GM18909 (cell line): Measurements from ENCODE around the gene PRRG1.
"Not testable (repeated sequence)": the region's sequence is repeated elsewhere in the genome, so short reads cannot be mapped to it uniquely, and the experiment has no call there.

Experiments
- ATAC-seq: cut with Tn5 transposase; IDR thresholded peaks from one replicate; pipeline ENCODE4 v1.9.1; 2021; ENCODE audit warnings: mild to moderate bottlenecking; ENCODE audit not compliant: unreplicated experiment, poor library complexity

Gene PRRG1

DNA sequence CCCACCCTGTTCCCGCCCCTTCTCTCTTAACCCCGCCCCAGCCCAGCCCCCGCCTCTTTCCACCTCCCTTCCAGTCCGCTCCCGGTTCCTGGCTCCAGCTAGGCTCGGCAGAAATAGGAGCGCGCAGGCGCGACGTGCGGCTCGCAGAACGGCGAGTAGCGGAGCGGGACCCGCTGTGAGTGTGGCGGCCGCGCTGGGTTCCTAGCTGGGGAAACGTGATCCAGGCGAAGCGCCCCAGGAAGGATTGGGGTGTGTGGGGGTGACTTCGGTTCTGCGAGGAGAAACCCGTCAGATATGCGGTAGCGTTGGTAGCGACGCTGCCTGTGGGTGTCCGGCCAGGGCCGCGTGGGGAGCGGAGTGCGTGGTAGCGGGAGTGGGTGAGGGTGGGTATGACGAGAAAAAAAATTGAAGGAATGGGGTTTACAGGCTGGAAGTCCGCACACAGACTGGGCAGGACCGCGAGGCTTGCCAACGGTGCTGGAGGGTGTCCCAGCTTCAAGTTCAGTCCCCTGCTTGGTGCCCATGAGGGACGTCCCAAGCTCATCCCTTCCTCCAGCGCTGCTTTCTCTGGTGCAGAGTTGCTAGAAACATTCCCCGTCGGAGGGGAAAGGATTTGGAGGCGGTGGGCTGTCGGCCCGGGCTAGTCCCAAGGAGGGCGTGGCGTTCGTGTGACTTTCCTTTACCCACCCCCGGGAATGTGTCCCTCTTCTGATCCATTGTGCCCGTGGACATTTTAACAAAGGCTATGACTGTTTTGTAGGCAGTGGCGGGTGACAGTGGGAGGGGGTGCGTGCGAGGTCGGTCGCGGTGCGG is at the start of gene PRRG1:
Gene PRRG1, plus strand, starts transcription at position 144 of the 813 bp plus-strand sequence. CDS start 56,886 bp downstream, outside the sequence.
- ATAC-seq = no peak

DNA sequence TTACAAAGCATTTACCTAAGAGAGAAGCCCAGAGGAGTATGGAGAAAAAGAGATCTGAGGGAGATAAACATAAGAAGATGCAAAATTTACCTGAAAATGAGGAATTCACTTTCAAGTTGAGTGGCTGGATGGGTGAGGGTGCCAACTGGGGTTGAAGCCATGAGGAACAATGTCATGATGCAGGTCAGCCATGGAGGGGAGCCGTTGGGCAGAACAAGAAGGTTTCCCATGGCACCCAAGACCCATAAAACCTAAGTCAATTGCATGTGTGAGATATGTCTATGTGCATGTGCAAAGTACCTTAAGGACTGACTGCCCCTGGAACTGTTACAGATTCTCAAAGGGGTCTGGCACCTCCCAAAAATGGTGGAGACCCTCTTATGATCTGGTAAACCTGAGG is 46.6 kb upstream of the PRRG1 start:
- no peak for ATAC-seq

DNA sequence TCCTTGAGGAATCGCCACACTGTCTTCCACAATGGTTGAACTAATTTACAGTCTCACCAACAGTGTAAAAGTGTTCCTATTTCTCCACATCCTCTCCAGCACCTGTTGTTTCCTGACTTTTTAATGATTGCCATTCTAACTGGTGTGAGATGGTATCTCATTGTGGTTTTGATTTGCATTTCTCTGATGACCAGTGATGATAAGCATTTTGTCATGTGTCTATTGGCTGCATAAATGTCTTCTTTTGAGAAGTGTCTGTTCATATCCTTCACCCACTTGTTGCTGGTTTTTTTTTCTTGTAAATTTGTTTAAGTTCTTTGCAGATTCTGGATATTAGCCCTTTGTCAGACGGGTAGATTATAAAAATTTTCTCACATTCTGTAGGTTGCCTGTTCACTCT is 43.9 kb upstream of the PRRG1 start:
- not testable (repeated sequence) for ATAC-seq

GRCh38 chrX:37314531-37314930 is 34.6 kb upstream of the PRRG1 start:
- ATAC-seq = no peak

- ATAC-seq = no peak
These were observed 33.5 kb upstream of the PRRG1 start for GRCh38 chrX:37315511-37316248.

- ATAC-seq = no peak
These were observed 28.5 kb upstream of the PRRG1 start for GRCh38 chrX:37320541-37321203.

DNA sequence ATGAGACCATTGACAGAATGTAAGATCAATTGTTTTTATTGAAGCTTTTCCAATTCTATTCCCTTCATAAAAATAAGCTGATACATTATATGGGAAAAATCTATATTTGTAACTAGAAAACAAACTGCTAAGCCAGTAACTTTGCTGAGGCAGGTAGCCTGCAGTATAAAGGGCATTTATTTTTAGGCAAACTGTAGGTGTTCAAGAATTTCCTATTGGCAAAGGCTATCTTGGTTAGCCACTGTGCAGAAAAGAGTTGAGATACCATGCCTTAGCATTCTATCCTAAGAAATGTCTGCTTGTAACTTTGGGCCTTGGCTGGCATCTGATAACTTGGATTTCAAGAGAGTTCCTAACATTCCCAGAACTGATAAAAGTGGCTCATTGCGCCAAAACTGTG is 18.5 kb upstream of the PRRG1 start:
- no peak for ATAC-seq

GRCh38 chrX:37331546-37331945 is 17.6 kb upstream of the PRRG1 start:
- no peak for ATAC-seq

- no peak for ATAC-seq
These were observed 17.1 kb upstream of the PRRG1 start for GRCh38 chrX:37332055-37332454.

- no peak for ATAC-seq
These were observed 16.0 kb upstream of the PRRG1 start for GRCh38 chrX:37332987-37333658.

- no peak for ATAC-seq
These were observed 1.7 kb upstream of the PRRG1 start for GRCh38 chrX:37347420-37347819.

DNA sequence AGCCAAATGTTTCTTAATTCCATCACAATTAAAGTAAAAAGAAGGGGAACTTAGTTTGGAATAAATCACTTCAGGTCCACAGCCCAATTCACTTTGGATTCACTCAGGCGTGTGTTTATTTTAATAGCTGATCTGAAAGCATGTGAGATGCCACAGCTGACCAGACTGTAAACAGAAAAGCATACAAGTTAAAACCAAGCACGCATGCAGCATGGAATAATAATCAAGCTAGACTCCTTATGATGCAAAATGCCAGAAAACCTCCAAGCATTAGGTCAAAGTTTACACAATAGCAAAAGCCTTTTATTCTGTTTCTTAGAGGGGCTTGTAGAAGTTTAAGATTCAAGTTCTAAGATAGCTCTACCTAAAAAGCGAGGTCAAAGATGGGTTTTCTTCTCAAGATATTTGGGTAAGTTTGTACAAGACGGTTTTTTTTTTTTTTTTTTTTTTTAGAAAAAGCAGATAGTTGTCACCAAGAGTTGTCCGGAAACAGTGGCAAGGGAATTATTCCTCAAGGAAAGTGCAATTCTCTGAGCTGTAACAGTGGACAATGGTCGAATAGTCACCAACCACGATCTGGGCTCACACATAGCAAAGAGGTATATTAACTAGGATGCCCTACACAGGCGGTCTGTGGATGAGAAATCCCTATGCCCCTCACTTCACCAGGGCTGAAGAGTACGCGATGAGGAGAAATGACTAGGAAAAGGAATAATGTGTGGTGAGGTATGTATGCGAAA is 763 bp upstream of the PRRG1 start:
- no peak for ATAC-seq

DNA sequence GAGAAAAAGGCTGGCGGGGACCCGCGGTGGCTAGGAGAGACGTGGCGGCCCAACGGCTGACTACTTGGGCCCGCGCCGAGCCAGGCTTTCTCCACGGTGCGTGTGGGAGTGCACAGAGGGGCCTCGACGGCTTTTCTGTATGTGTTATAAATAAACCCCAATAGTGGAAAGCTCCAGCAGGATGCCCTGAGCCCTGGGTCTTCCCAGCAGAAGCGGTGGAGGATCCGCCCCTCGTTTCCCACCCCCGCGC is 268 bp upstream of the PRRG1 start:
- ATAC-seq = no peak

DNA sequence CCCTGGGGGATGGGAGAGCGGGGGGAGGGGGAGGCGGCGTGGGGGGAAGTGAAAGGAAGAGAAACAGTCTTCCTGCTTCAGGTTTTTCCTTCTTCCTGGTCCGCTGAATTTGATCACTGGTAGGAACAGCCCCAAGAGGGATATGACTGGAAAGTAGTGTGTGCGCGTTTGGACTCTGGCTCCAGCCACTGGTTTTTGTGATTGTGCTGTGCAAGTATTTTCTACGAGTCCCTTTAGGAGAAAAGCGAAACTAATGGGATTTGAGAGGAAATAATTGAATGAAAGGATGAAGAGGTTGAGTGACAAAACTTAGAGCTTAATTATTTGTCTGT is 836 bp downstream of the PRRG1 start:
- no peak for ATAC-seq

GRCh38 chrX:37353646-37354045 is 4.5 kb downstream of the PRRG1 start:
- ATAC-seq = no peak

DNA sequence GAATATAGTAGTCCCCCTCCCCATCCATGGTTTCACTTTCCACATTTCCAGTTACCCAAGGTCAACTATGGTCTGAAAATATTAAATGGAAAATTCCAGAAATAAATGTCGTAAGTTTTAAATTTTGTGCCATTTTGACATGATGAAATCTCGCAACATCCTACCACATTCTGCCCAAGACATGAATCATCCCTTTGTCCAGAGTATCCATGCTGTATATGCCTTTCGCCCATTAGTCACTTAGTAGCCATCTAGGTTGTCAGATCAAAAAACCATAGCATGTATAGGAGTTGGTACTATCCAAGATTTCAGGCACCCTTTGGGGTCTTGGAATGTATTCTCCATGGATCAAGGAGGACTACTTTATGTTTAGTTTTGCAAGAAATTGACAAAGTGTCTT is 8.3 kb downstream of the PRRG1 start:
- no peak for ATAC-seq

GRCh38 chrX:37361596-37361995 is 12.4 kb downstream of the PRRG1 start:
- no peak for ATAC-seq

DNA sequence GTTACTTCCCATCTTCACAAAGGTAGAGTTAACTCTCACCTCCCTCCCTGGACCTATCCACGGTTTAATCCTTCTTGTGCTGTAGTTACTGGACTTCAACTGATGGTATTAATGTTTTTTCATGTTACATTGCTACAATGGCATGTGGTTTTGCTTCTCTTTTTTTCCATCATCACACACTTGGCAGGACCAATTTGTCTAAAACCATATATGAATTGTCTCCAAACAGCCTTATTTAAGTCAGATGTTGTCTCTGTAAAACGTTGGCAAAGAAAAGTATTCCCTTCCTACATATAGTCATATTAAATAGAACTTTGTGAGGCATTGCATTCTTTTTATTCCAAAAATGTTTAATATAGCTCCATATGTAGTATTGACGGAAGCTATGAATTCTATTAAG is 15.5 kb downstream of the PRRG1 start:
- no peak for ATAC-seq

GRCh38 chrX:37367946-37368345 is 18.8 kb downstream of the PRRG1 start:
- no peak for ATAC-seq

GRCh38 chrX:37370499-37371141 is 21.5 kb downstream of the PRRG1 start:
- no peak for ATAC-seq
